ENCODE data around the gene CCDC122. TPM values are rescaled to one million over a fixed set of nuclear protein-coding genes. Genes with fewer than 3 reads are reported as not detected.
"Not testable (repeated sequence)": the region's sequence is repeated elsewhere in the genome, so short reads cannot be mapped to it uniquely, and the experiment has no call there.

CCDC122 gene
- total and polyA plus RNA-seq, 7 donors, result 0.15 to 1.6 (median 0.91) TPM

DNA sequence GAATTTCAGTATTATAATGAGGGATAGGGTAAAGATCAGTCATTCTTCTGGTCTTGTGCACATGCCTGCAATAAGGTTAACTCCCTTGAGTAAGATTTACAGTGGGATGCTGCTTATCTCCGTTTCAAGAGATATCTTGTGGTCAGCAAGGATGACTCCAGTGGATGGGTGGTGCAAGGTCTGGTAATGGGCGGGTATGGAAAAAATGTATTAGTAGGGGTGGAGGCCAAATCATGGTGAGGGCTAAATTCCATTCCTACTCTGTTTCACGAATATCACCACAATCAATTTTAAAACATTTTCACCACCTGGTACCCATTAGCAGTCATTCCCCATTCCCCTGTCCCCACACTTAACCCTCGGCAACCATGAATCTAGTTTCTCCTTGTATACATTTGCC, 40.6 kb downstream of the CCDC122 start:
- intact Hi-C loops (cut with DNase I), result loop anchor here in 1 of 2 donors (5.0 kb wide), 1 partner anchor 93 kb away; no protein-coding TSS in a partner anchor
- 69 to 79% (median 76%) methylated on average over 4 of the region's 4 CpGs for WGBS, 3 donors
- Histone ChIP-seq H3K27me3 (ENCODE audit: insufficient read depth in 3 of 3, low read length in 2 of 3) (no peaks in the 10 kb centered on the region), H3K36me3 (ENCODE audit: insufficient read depth in 1 of 2, low read depth in 1 of 2) (no peaks in the 10 kb centered on the region), H3K4me1 (no peaks in the 10 kb centered on the region), H3K4me3 (no peak overlapping the region), H3K27ac (no peak overlapping the region), H3K9me3 (no peaks in the 10 kb centered on the region)
- no peak for DNase-seq
- TF ChIP-seq, protein P1, sequence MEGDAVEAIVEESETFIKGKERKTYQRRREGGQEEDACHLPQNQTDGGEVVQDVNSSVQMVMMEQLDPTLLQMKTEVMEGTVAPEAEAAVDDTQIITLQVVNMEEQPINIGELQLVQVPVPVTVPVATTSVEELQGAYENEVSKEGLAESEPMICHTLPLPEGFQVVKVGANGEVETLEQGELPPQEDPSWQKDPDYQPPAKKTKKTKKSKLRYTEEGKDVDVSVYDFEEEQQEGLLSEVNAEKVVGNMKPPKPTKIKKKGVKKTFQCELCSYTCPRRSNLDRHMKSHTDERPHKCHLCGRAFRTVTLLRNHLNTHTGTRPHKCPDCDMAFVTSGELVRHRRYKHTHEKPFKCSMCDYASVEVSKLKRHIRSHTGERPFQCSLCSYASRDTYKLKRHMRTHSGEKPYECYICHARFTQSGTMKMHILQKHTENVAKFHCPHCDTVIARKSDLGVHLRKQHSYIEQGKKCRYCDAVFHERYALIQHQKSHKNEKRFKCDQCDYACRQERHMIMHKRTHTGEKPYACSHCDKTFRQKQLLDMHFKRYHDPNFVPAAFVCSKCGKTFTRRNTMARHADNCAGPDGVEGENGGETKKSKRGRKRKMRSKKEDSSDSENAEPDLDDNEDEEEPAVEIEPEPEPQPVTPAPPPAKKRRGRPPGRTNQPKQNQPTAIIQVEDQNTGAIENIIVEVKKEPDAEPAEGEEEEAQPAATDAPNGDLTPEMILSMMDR (IDR thresholded peaks at IDR 0.05), result no peak
- ATAC-seq, result no peak

DNA sequence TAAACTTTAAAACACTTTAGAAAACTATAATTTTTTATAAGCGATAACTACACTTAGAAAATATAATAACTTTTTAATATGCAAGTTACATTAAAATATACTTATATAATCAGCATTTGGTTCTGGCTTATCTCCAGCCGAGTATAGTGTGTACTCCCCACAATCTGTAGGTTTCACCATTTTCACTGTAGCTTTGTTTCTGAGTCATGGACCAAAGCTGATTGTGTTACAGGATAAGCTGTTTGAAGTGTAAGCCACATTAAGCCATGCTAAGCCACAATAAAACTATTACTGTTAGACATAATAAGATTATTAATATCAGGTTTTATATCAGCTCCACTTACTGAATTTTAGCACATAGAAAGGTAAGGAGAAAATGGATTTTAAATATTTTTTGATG, 43.8 kb downstream of the CCDC122 start:
- TF ChIP-seq, protein P1 (IDR thresholded peaks at IDR 0.05), result no peak
- H3K27me3 ChIP-seq (ENCODE audit: insufficient read depth in 3 of 3, low read length in 2 of 3), result no peaks in the 10 kb centered on the region
- H3K36me3 ChIP-seq (ENCODE audit: insufficient read depth in 1 of 2, low read depth in 1 of 2), result no peaks in the 10 kb centered on the region
- WGBS, 3 donors, result 72 to 91% (median 90%) methylated on average over 2 of the region's 2 CpGs
- no peak overlapping the region for H3K4me3 ChIP-seq
- no peaks in the 10 kb centered on the region for H3K9me3 ChIP-seq
- H3K4me1 ChIP-seq, result no peaks in the 10 kb centered on the region
- DNase-seq, result no peak
- intact Hi-C loops (cut with DNase I), result loop anchor here in 1 of 2 donors (5.0 kb wide), 1 partner anchor 97 kb away; no protein-coding TSS in a partner anchor
- H3K27ac ChIP-seq, result no peak overlapping the region
- no peak for ATAC-seq

DNA sequence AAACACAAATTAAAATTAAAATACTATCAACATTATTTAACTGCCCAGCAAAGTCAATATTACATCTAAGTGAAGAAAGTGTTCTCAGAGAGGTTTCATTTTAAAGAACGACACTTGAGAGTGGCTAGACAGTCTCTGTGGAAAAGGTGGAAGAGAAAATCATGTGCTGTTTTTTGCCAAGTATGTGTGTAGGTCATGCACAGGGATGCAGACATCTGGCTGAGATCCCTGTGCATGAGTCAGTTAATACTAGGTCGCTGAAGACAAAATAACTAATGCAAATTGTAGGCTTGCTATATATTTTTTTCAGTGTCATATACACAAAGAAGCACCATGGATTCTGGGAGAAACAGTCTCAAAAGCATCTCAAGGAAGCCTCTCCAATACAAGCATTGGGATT, 48.5 kb downstream of the CCDC122 start:
- WGBS, 3 donors, result 59 to 67% (median 64%) methylated on average over 2 of the region's 2 CpGs
- no peak overlapping the region for H3K4me3 ChIP-seq
- TF ChIP-seq, protein P1 (IDR thresholded peaks at IDR 0.05), result no peak
- DNase-seq (no peak), ATAC-seq (no peak)
- no peak overlapping the region for H3K27ac ChIP-seq
- no peaks in the 10 kb centered on the region for H3K4me1 ChIP-seq
- H3K36me3 ChIP-seq (ENCODE audit: insufficient read depth in 1 of 2, low read depth in 1 of 2), result no peaks in the 10 kb centered on the region
- no peaks in the 10 kb centered on the region for H3K9me3 ChIP-seq
- intact Hi-C loops (cut with DNase I), result no loop called here
- no peaks in the 10 kb centered on the region for H3K27me3 ChIP-seq (ENCODE audit: insufficient read depth in 3 of 3, low read length in 2 of 3)

DNA sequence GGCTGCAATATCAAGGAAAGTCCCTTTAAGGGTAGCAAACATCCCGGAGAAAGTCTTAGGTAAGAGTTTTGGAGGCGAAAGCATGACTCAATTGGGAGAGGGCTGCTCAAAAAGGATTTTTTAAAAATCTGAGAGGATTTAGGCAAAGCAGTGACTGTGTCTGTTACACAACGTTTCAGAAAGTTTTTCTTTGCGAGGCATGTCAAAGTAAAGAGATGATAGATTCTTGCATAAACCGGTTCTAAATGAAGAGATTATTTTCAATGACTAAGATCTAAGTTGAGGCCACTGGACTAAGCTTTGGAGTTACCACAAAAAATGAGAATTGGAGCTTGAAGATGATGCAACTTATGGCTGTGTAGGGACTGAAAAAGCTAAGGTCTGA, 49.1 kb downstream of the CCDC122 start:
- ATAC-seq (peak in 3 of 4 donors; percentile 30 to 46 (median 43)), DNase-seq (no peak)
- 49 to 62% (median 57%) methylated on average over 5 of the region's 5 CpGs for WGBS, 3 donors
- H3K27me3 ChIP-seq (ENCODE audit: insufficient read depth in 3 of 3, low read length in 2 of 3), result no peaks in the 10 kb centered on the region
- TF ChIP-seq, protein P1 (IDR thresholded peaks at IDR 0.05), result no peak
- no peaks in the 10 kb centered on the region for H3K36me3 ChIP-seq (ENCODE audit: insufficient read depth in 1 of 2, low read depth in 1 of 2)
- H3K27ac ChIP-seq, result no peak overlapping the region
- no peaks in the 10 kb centered on the region for H3K4me1 ChIP-seq
- H3K4me3 ChIP-seq, result no peak overlapping the region
- H3K9me3 ChIP-seq, result no peaks in the 10 kb centered on the region
- intact Hi-C loops (cut with DNase I), result no loop called here

GRCh38 chr13:43824656-43825055, 54.9 kb downstream of the CCDC122 start:
- not testable (repeated sequence) for H3K27ac ChIP-seq; H3K4me3 ChIP-seq; H3K9me3 ChIP-seq; H3K36me3 ChIP-seq (ENCODE audit: insufficient read depth in 1 of 2, low read depth in 1 of 2); H3K27me3 ChIP-seq (ENCODE audit: insufficient read depth in 3 of 3, low read length in 2 of 3); ATAC-seq; DNase-seq; H3K4me1 ChIP-seq
- 84 to 87% (median 85%) methylated on average over 1 of the region's 1 CpG for WGBS, 3 donors
- intact Hi-C loops (cut with DNase I), result loop anchor here in 1 of 2 donors (5.0 kb wide), 1 partner anchor 962 kb away; no protein-coding TSS in a partner anchor
